ENCODE results near the gene PEX16. TPM values are rescaled to one million over a fixed set of nuclear protein-coding genes. Genes with fewer than 3 reads are reported as not detected.

PEX16 gene
- total and polyA plus RNA-seq, 2 of the 13 experiments (the other 11 are each of a cell fraction or from before 2014, with no cell fraction given) = 12.5 to 21.8 TPM

DNA sequence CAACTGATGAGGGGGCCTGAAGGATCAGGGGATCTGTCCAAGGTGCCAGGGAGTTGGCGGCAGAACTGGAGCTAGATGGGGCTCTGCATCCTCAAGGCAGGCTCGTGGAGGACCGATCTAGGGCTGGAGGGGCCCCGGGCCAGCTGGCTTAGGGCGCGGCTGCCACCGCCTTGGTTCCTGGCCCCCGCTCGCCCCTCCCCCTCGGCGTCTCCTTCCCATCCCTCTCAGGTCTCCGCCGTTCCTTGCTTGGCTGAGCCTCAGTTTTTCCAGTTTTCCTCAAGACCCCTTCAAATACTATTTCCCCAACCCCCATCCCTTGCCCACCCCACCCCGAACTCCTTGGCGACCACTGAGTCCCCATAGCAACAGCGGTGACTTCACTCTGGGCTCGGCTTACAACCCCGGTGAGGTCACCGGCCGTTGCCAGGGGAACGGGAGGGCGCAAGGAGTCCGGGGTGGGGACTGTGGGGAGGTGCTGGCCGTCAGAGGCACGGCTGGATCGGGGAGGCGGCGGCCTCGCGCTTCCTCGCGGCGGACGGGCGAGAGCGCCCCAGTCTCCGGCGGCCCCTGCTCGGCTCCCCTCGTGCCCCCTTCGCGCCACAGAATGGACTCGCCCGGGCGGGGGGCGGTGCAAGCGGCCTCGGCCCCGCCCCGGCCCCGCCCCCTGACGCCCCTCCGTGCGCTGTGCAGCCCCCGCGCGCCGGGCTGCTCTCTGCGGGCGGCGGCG, 18.1 kb downstream of the PEX16 start (continued):
- TF ChIP-seq ZSCAN9 (CRISPR knock-in tag; IDR thresholded peaks at IDR 0.05; ENCODE audit: borderline replicate concordance) = no peak
- TF ChIP-seq, protein P1, sequence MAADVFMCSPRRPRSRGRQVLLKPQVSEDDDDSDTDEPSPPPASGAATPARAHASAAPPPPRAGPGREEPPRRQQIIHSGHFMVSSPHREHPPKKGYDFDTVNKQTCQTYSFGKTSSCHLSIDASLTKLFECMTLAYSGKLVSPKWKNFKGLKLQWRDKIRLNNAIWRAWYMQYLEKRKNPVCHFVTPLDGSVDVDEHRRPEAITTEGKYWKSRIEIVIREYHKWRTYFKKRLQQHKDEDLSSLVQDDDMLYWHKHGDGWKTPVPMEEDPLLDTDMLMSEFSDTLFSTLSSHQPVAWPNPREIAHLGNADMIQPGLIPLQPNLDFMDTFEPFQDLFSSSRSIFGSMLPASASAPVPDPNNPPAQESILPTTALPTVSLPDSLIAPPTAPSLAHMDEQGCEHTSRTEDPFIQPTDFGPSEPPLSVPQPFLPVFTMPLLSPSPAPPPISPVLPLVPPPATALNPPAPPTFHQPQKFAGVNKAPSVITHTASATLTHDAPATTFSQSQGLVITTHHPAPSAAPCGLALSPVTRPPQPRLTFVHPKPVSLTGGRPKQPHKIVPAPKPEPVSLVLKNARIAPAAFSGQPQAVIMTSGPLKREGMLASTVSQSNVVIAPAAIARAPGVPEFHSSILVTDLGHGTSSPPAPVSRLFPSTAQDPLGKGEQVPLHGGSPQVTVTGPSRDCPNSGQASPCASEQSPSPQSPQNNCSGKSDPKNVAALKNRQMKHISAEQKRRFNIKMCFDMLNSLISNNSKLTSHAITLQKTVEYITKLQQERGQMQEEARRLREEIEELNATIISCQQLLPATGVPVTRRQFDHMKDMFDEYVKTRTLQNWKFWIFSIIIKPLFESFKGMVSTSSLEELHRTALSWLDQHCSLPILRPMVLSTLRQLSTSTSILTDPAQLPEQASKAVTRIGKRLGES (CRISPR knock-in tag; IDR thresholded peaks at IDR 0.05; ENCODE audit: borderline replicate concordance) = no peak
- no peak for TF ChIP-seq GPN1 (CRISPR knock-in tag; IDR thresholded peaks at IDR 0.05; ENCODE audit: borderline replicate concordance)
- TF ChIP-seq ZNF883 (CRISPR knock-in tag; IDR thresholded peaks at IDR 0.05; ENCODE audit: not compliant biosample characterization) = peak; percentile 7
- TF ChIP-seq, protein P2, sequence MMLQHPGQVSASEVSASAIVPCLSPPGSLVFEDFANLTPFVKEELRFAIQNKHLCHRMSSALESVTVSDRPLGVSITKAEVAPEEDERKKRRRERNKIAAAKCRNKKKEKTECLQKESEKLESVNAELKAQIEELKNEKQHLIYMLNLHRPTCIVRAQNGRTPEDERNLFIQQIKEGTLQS (CRISPR knock-in tag; IDR thresholded peaks at IDR 0.05) = peak; percentile 75
- TF ChIP-seq ZC3H13 (CRISPR knock-in tag; IDR thresholded peaks at IDR 0.05) = no peak
- TF ChIP-seq ZFY (CRISPR knock-in tag; IDR thresholded peaks at IDR 0.05) = no peak
- TF ChIP-seq CENPT (CRISPR knock-in tag; IDR thresholded peaks at IDR 0.05; ENCODE audit: low read depth) = no peak
- no peak for TF ChIP-seq ZNF350 (CRISPR knock-in tag; IDR thresholded peaks at IDR 0.05; ENCODE audit: borderline replicate concordance, low read depth)
- TF ChIP-seq, protein P3, sequence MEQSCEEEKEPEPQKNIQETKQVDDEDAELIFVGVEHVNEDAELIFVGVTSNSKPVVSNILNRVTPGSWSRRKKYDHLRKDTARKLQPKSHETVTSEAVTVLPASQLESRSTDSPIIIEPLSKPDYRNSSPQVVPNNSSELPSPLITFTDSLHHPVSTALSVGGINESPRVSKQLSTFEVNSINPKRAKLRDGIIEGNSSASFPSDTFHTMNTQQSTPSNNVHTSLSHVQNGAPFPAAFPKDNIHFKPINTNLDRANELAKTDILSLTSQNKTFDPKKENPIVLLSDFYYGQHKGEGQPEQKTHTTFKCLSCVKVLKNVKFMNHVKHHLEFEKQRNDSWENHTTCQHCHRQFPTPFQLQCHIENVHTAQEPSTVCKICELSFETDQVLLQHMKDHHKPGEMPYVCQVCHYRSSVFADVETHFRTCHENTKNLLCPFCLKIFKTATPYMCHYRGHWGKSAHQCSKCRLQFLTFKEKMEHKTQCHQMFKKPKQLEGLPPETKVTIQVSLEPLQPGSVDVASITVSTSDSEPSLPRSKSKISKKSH (CRISPR knock-in tag; IDR thresholded peaks at IDR 0.05; ENCODE audit: borderline replicate concordance) = no peak
- TF ChIP-seq, protein P4, sequence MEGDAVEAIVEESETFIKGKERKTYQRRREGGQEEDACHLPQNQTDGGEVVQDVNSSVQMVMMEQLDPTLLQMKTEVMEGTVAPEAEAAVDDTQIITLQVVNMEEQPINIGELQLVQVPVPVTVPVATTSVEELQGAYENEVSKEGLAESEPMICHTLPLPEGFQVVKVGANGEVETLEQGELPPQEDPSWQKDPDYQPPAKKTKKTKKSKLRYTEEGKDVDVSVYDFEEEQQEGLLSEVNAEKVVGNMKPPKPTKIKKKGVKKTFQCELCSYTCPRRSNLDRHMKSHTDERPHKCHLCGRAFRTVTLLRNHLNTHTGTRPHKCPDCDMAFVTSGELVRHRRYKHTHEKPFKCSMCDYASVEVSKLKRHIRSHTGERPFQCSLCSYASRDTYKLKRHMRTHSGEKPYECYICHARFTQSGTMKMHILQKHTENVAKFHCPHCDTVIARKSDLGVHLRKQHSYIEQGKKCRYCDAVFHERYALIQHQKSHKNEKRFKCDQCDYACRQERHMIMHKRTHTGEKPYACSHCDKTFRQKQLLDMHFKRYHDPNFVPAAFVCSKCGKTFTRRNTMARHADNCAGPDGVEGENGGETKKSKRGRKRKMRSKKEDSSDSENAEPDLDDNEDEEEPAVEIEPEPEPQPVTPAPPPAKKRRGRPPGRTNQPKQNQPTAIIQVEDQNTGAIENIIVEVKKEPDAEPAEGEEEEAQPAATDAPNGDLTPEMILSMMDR (CRISPR knock-in tag; IDR thresholded peaks at IDR 0.05) = 0 out of 2 replicates have a peak, but pooled peaks have one; percentile 0
- peak; percentile 38; the same call in 1 of the 2 replicates for TF ChIP-seq FOSL2 (CRISPR knock-in tag; IDR thresholded peaks at IDR 0.05)
- TF ChIP-seq BRD4 (CRISPR knock-in tag; IDR thresholded peaks at IDR 0.05) = no peak
- TF ChIP-seq ZNF816 (CRISPR knock-in tag; IDR thresholded peaks at IDR 0.05; ENCODE audit: borderline replicate concordance) = no peak
- TF ChIP-seq TGIF2 (CRISPR knock-in tag; IDR thresholded peaks at IDR 0.05) = peak; percentile 16; the same call in 1 of the 2 replicates
- TF ChIP-seq ZBTB7A (CRISPR knock-in tag; IDR thresholded peaks at IDR 0.05) = no peak
- TF ChIP-seq MXI1 (IDR thresholded peaks at IDR 0.05; ENCODE audit: borderline replicate concordance, low read depth, low read length) = peak; percentile 79; the same call in 2 of the 3 replicates
- TF ChIP-seq, protein P5, sequence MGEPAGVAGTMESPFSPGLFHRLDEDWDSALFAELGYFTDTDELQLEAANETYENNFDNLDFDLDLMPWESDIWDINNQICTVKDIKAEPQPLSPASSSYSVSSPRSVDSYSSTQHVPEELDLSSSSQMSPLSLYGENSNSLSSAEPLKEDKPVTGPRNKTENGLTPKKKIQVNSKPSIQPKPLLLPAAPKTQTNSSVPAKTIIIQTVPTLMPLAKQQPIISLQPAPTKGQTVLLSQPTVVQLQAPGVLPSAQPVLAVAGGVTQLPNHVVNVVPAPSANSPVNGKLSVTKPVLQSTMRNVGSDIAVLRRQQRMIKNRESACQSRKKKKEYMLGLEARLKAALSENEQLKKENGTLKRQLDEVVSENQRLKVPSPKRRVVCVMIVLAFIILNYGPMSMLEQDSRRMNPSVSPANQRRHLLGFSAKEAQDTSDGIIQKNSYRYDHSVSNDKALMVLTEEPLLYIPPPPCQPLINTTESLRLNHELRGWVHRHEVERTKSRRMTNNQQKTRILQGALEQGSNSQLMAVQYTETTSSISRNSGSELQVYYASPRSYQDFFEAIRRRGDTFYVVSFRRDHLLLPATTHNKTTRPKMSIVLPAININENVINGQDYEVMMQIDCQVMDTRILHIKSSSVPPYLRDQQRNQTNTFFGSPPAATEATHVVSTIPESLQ (CRISPR knock-in tag; conservative IDR thresholded peaks at IDR 0.05) = no peak
- peak; percentile 1 for TF ChIP-seq YY1 (IDR thresholded peaks at IDR 0.05; ENCODE audit: insufficient read depth, insufficient replicate concordance, low read depth, low read length)
- TF ChIP-seq SP1 (IDR thresholded peaks at IDR 0.05) = no peak
- peak; percentile 23; the same call in 1 of the 2 replicates for TF ChIP-seq SP1 (CRISPR knock-in tag; IDR thresholded peaks at IDR 0.05)
